ENCODE data around the gene NPM1.

NPM1 gene

DNA sequence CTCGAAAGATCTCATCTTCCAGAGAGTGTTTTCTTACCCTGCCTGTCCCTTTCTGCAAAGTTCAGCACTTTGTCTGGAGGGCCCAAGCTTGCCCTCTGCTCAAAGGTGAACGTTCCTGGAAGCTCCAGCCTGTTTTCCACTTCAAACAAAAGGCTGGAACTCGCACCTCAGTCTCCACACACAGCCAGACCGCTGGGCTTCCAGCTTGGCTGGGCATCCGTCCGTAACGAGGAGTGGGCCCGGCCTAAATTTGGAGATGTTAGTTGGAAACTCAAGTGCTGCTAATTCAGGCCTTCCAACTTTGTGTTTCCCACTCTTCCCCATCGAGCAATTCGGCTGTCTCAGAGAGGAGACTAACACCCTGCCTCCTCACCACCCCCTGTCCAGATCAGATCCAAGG lies 66.9 kb downstream of the NPM1 start:
- FAIRE-seq, result no peak

GRCh38 chr5:171455522-171455921 lies 67.9 kb downstream of the NPM1 start:
- FAIRE-seq, result no peak

GRCh38 chr5:171457208-171457981 lies 69.7 kb downstream of the NPM1 start:
- FAIRE-seq, result no peak

GRCh38 chr5:171459839-171460238 lies 72.2 kb downstream of the NPM1 start:
- FAIRE-seq, result no peak

Measured in TTC549 (cell line).